SK-N-SH (cell line): ENCODE measurements around the gene RASGRF1. TPM values are rescaled to one million over a fixed set of nuclear protein-coding genes. Genes with fewer than 3 reads are reported as not detected.

Experiments
- CTCF ChIA-PET: fragments of 300-600, 350-600 bp; formaldehyde crosslinking; extraction: SDS; loops from one replicate; lab custom pipeline; 2021; lab: Yijun Ruan, JAX
- POLR2A ChIA-PET: fragments of 350-600 bp; sonication (Branson Sonifier 250); formaldehyde crosslinking; extraction: SDS; loops from one replicate; lab custom pipeline; 2020; ENCODE audit warnings: antibody characterized with exemption, inconsistent platforms; lab: Yijun Ruan, JAX
- DNase-seq: peaks from one replicate; pipeline ENCODE4 v3.0.0; 2012
- H2AFZ ChIP-seq: fragments of 200-600 bp; sonication (generic); 2 replicates; pipeline ENCODE4 v1.8.1; 2016; ENCODE audit warnings: antibody characterized with exemption, mild to moderate bottlenecking, low read depth
- H3F3A ChIP-seq: fragments of 200-600 bp; sonication (generic); replicated peaks from 2 replicates; pipeline ENCODE3; 2016; ENCODE audit warnings: antibody characterized with exemption, mild to moderate bottlenecking; ENCODE audit not compliant: insufficient read depth
- H3K27ac ChIP-seq, 2 experiments: fragments of 200-500 bp in 1 of 2; fragments of 200-600 bp in 1 of 2; sonication (Bioruptor generic) in 1 of 2; sonication (generic), shearing (Covaris generic) in 1 of 2; 2 replicates each; pipeline versions ENCODE4 v1.5.1 to v1.6.1; 2014 to 2016; ENCODE audit warnings: low read depth in 2 of 2, inconsistent platforms in 1 of 2, low read length in 1 of 2, mild to moderate bottlenecking in 1 of 2, mixed read lengths in 1 of 2
- H3K27me3 ChIP-seq: fragments of 200-600 bp; sonication (generic), shearing (Covaris generic); 2 replicates; pipeline ENCODE4 v1.6.1; 2016; ENCODE audit warnings: mixed run types; ENCODE audit not compliant: insufficient read depth
- H3K36me3 ChIP-seq, 2 experiments: fragments of 200-500 bp in 1 of 2; fragments of 200-600 bp in 1 of 2; sonication (Bioruptor generic) in 1 of 2; sonication (generic) in 1 of 2; replicated peaks in 1 of 2; 2 replicates each; pipeline versions ENCODE3 to v1.5.1; 2014 to 2016; ENCODE audit warnings: low read length in 1 of 2, mild to moderate bottlenecking in 1 of 2; ENCODE audit not compliant: insufficient read depth in 2 of 2, control insufficient read depth in 1 of 2
- H3K4me1 ChIP-seq, 2 experiments: fragments of 200-500 bp in 1 of 2; fragments of 200-600 bp in 1 of 2; sonication (Bioruptor generic) in 1 of 2; sonication (generic), shearing (Covaris generic) in 1 of 2; 2 replicates each; pipeline versions ENCODE4 v1.5.1 to v1.6.1; 2014 to 2016; ENCODE audit warnings: low read depth in 1 of 2, low read length in 1 of 2, mixed run types in 1 of 2; ENCODE audit not compliant: insufficient read depth in 2 of 2, control insufficient read depth in 1 of 2
- H3K4me2 ChIP-seq: fragments of 200-600 bp; sonication (generic), shearing (Covaris generic); 2 replicates; pipeline ENCODE4 v1.6.1; 2017; ENCODE audit warnings: mixed run types
- H3K4me3 ChIP-seq, 2 experiments: fragments of 200-500 bp in 1 of 2; fragments of 200-600 bp in 1 of 2; sonication (Bioruptor generic) in 1 of 2; sonication (generic), shearing (Covaris generic) in 1 of 2; 2 replicates each; pipeline versions ENCODE4 v1.5.1 to v1.8.1; 2014 to 2016; ENCODE audit warnings: low read depth in 2 of 2, inconsistent platforms in 1 of 2, low read length in 1 of 2, mild to moderate bottlenecking in 1 of 2, mixed read lengths in 1 of 2, moderate library complexity in 1 of 2
- H3K79me2 ChIP-seq: fragments of 200-600 bp; sonication (generic); 2 replicates; pipeline ENCODE4 v1.8.1; 2017; ENCODE audit warnings: mild to moderate bottlenecking; ENCODE audit not compliant: insufficient read depth
- H3K9ac ChIP-seq: fragments of 200-600 bp; sonication (generic); 2 replicates; pipeline ENCODE4 v1.6.1; 2017; ENCODE audit warnings: mixed run types
- H3K9me2 ChIP-seq: fragments of 200-600 bp; sonication (generic); 2 replicates; pipeline ENCODE4 v1.6.1; 2017; ENCODE audit warnings: mixed run types
- H3K9me3 ChIP-seq: fragments of 200-600 bp; sonication (generic); 2 replicates; pipeline ENCODE4 v1.6.1; 2017; ENCODE audit warnings: mixed run types, mild to moderate bottlenecking, moderate library complexity
- H4K20me1 ChIP-seq: fragments of 200-600 bp; sonication (generic); 2 replicates; pipeline ENCODE4 v1.6.1; 2017; ENCODE audit warnings: mild to moderate bottlenecking, mixed run types; ENCODE audit not compliant: insufficient read depth
- ELF1 ChIP-seq: IDR thresholded peaks from 2 replicates; pipeline ENCODE4 v1.4.0; 2012
- EP300 ChIP-seq, 2 experiments: IDR thresholded peaks; 2 replicates each; pipeline versions ENCODE4 v1.4.0 to v1.6.1; 2012; ENCODE audit warnings: borderline replicate concordance in 1 of 2, low read depth in 1 of 2, low read length in 1 of 2
- EZH2phosphoT487 ChIP-seq: fragments of 200-600 bp; sonication (generic); IDR thresholded peaks from 2 replicates; pipeline ENCODE4 v1.6.1; 2017; ENCODE audit warnings: low read depth, mixed run types, mild to moderate bottlenecking, antibody characterized with exemption, moderate library complexity, borderline replicate concordance
- FOXM1 ChIP-seq: IDR thresholded peaks from 2 replicates; pipeline ENCODE4 v1.4.0; 2012; ENCODE audit warnings: low read depth, mild to moderate bottlenecking
- GABPA ChIP-seq: IDR thresholded peaks from 2 replicates; pipeline ENCODE4 v1.4.0; 2012; ENCODE audit warnings: low read depth, mild to moderate bottlenecking
- GATA2 ChIP-seq: sonication (generic); formaldehyde crosslinking; IDR thresholded peaks from 2 replicates; pipeline ENCODE4 v1.5.0; 2020; ENCODE audit warnings: mild to moderate bottlenecking, missing genetic modification reagents
- MEF2A ChIP-seq: IDR thresholded peaks from 2 replicates; pipeline ENCODE4 v1.4.0; 2012; ENCODE audit warnings: low read depth, borderline replicate concordance
- NFIC ChIP-seq: IDR thresholded peaks from 2 replicates; pipeline ENCODE4 v1.4.0; 2012; ENCODE audit warnings: borderline replicate concordance
- NRF1 ChIP-seq: IDR thresholded peaks from 2 replicates; pipeline ENCODE4 v1.6.1; 2012; ENCODE audit warnings: low read depth, mild to moderate bottlenecking, low read length
- POLR2AphosphoS5 ChIP-seq: IDR thresholded peaks from 2 replicates; pipeline ENCODE4 v1.6.1; 2012; ENCODE audit warnings: low read depth, low read length
- RAD21 ChIP-seq: IDR thresholded peaks from 2 replicates; pipeline ENCODE4 v1.6.1; 2012; ENCODE audit warnings: mild to moderate bottlenecking, low read length
- RCOR1 ChIP-seq: fragments of 150-350 bp; IDR thresholded peaks from 2 replicates; pipeline ENCODE4 v1.6.1; 2017; ENCODE audit warnings: antibody characterized with exemption, low read length
- TCF12 ChIP-seq: IDR thresholded peaks from 2 replicates; pipeline ENCODE4 v1.4.0; 2012
- WGBS: methylation state at CpG from one replicate; pipeline ENCODE4 v1.1.6; 2017; ENCODE audit warnings: low lambda C conversion rate; 5-methylcytosine and 5-hydroxymethylcytosine counted together
- polyA plus RNA-seq, 3 experiments: library from polyadenylated mRNA; depleted of rRNA; stranded (reverse); fragments of >200 nt; gene quantifications; 2 replicates each; pipeline ENCODE4 v1.2.3, GENCODE V29; 2012
- TF ChIP-seq, protein P1 (sequence below): fragments of 150-350 bp; IDR thresholded peaks from 2 replicates; pipeline ENCODE4 v1.6.1; 2016; ENCODE audit warnings: mild to moderate bottlenecking, low read depth, low read length
- TF ChIP-seq, protein P2 (sequence below): fragments of 200-600 bp; sonication (generic); IDR thresholded peaks from 2 replicates; pipeline ENCODE4 v1.6.1; 2017; ENCODE audit warnings: antibody characterized with exemption, mild to moderate bottlenecking, moderate library complexity
- TF ChIP-seq, protein P3 (sequence below): IDR thresholded peaks from 2 replicates; pipeline ENCODE4; 2012
- TF ChIP-seq, protein P4 (sequence below): IDR thresholded peaks from 2 replicates; pipeline ENCODE4 v1.4.0; 2012; ENCODE audit warnings: low read depth

The RASGRF1 gene
- polyA plus RNA-seq, 1 of the 3 experiments (the other 2 are of a cell fraction): 0.10 TPM

DNA sequence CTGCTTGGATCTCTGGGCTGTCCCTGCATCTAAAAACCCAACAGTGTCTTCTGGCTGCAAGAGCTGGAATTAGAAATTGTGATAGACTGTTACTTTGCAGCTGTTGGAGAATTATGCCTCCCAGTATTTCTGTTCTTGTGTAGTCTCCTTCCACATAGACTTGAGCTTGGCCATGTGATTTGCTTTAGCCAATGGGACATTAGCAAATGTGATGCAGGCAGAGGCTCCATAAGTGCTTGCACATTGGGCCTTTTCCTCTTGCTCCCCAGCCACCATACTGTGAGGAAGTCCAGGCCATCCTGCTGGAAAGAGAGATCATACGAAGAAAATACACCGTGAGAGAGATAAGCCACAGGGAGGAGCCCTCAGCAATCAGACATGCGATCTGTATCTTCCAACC lies 33.8 kb upstream of the RASGRF1 start:
- Histone ChIP-seq H3K9ac (no peak overlapping the region), H3K4me3 (no peak overlapping the region), H3K79me2 (no peaks in the 10 kb centered on the region), H3K27ac (no peak overlapping the region), H3K9me2 (no peaks in the 10 kb centered on the region), H3F3A (no peaks in the 10 kb centered on the region), H3K27me3 (no peaks in the 10 kb centered on the region), H3K4me1 (no peaks in the 10 kb centered on the region), H2AFZ (no peak overlapping the region), H3K36me3 (no peaks in the 10 kb centered on the region), H3K4me2 (no peak overlapping the region), H4K20me1 (no peaks in the 10 kb centered on the region), H3K9me3 (no peaks in the 10 kb centered on the region)
- POLR2A ChIA-PET: no interaction called here
- CTCF ChIA-PET: interaction anchor here (0.6 to 3.0 kb wide), 2 partner anchors 44 to 59 kb away, joined by 3 to 16 read pairs; no protein-coding TSS in a partner anchor
- 17% methylated on average over 3 of the region's 3 CpGs for WGBS
- DNase-seq: no peak
- TF ChIP-seq, protein P1, sequence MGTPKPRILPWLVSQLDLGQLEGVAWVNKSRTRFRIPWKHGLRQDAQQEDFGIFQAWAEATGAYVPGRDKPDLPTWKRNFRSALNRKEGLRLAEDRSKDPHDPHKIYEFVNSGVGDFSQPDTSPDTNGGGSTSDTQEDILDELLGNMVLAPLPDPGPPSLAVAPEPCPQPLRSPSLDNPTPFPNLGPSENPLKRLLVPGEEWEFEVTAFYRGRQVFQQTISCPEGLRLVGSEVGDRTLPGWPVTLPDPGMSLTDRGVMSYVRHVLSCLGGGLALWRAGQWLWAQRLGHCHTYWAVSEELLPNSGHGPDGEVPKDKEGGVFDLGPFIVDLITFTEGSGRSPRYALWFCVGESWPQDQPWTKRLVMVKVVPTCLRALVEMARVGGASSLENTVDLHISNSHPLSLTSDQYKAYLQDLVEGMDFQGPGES: no peak
- TF ChIP-seq RCOR1: no peak
- TF ChIP-seq, protein P2, sequence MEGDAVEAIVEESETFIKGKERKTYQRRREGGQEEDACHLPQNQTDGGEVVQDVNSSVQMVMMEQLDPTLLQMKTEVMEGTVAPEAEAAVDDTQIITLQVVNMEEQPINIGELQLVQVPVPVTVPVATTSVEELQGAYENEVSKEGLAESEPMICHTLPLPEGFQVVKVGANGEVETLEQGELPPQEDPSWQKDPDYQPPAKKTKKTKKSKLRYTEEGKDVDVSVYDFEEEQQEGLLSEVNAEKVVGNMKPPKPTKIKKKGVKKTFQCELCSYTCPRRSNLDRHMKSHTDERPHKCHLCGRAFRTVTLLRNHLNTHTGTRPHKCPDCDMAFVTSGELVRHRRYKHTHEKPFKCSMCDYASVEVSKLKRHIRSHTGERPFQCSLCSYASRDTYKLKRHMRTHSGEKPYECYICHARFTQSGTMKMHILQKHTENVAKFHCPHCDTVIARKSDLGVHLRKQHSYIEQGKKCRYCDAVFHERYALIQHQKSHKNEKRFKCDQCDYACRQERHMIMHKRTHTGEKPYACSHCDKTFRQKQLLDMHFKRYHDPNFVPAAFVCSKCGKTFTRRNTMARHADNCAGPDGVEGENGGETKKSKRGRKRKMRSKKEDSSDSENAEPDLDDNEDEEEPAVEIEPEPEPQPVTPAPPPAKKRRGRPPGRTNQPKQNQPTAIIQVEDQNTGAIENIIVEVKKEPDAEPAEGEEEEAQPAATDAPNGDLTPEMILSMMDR: no peak
- no peak for TF ChIP-seq EP300 (IDR thresholded peaks at IDR 0.05; ENCODE audit: borderline replicate concordance in 1 of 2, low read depth in 1 of 2, low read length in 1 of 2)
- TF ChIP-seq, protein P3, sequence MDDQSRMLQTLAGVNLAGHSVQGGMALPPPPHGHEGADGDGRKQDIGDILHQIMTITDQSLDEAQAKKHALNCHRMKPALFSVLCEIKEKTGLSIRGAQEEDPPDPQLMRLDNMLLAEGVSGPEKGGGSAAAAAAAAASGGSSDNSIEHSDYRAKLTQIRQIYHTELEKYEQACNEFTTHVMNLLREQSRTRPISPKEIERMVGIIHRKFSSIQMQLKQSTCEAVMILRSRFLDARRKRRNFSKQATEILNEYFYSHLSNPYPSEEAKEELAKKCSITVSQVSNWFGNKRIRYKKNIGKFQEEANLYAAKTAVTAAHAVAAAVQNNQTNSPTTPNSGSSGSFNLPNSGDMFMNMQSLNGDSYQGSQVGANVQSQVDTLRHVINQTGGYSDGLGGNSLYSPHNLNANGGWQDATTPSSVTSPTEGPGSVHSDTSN: no peak
- no peak for TF ChIP-seq GATA2 (CRISPR knock-in tag)
- TF ChIP-seq MEF2A: no peak

DNA sequence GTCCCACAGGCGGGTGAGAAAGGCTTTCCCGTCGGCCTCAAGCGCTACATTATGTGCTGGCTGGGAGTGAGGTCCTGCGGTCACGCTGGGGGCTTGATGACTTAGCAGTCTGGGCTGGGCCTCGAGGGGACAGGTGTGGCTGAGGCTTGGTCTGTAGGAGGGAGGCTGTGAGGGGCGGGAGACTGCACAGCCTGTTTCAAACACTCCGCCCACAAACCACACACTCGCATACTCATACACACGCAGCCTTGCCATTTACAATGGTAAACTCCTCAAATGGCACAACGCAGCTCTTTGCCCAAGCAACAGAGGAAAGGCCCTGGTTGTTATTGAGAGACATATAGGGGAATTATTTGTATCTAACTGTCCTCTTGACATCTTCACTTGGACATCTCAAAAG lies 32.4 kb upstream of the RASGRF1 start:
- no peak overlapping the region for H3K4me3 ChIP-seq
- no peaks in the 10 kb centered on the region for H3F3A ChIP-seq
- WGBS: 49% methylated on average over 9 of the region's 12 CpGs
- H3K79me2 ChIP-seq: no peaks in the 10 kb centered on the region
- H3K9me3 ChIP-seq: no peaks in the 10 kb centered on the region
- CTCF ChIA-PET: interaction anchor here (3.0 kb wide), 1 partner anchor 61 kb away, joined by 16 read pairs; no protein-coding TSS in a partner anchor
- POLR2A ChIA-PET: no interaction called here
- no peaks in the 10 kb centered on the region for H3K27me3 ChIP-seq
- no peak overlapping the region for H3K4me2 ChIP-seq
- no peaks in the 10 kb centered on the region for H4K20me1 ChIP-seq
- no peak overlapping the region for H3K27ac ChIP-seq
- H3K4me1 ChIP-seq: no peaks in the 10 kb centered on the region
- H3K36me3 ChIP-seq: no peaks in the 10 kb centered on the region
- TF ChIP-seq TCF12 (no peak), MEF2A (no peak), RCOR1 (no peak), GABPA (no peak), NRF1 (no peak), EZH2phosphoT487 (no peak), ELF1 (no peak), EP300 (IDR thresholded peaks at IDR 0.05; ENCODE audit: borderline replicate concordance in 1 of 2, low read depth in 1 of 2, low read length in 1 of 2) (no peak), RAD21 (no peak), NFIC (no peak), POLR2AphosphoS5 (no peak), FOXM1 (no peak)
- TF ChIP-seq, protein P4, sequence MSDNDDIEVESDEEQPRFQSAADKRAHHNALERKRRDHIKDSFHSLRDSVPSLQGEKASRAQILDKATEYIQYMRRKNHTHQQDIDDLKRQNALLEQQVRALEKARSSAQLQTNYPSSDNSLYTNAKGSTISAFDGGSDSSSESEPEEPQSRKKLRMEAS: no peak
- TF ChIP-seq, protein P2: no peak
- DNase-seq: no peak
- H3K9ac ChIP-seq: no peak overlapping the region
- no peaks in the 10 kb centered on the region for H3K9me2 ChIP-seq
- H2AFZ ChIP-seq: no peak overlapping the region
